Measurements from ENCODE around the gene FUT1.
"Not testable (repeated sequence)": the region's sequence is repeated elsewhere in the genome, so short reads cannot be mapped to it uniquely, and the experiment has no call there.

The FUT1 gene

DNA sequence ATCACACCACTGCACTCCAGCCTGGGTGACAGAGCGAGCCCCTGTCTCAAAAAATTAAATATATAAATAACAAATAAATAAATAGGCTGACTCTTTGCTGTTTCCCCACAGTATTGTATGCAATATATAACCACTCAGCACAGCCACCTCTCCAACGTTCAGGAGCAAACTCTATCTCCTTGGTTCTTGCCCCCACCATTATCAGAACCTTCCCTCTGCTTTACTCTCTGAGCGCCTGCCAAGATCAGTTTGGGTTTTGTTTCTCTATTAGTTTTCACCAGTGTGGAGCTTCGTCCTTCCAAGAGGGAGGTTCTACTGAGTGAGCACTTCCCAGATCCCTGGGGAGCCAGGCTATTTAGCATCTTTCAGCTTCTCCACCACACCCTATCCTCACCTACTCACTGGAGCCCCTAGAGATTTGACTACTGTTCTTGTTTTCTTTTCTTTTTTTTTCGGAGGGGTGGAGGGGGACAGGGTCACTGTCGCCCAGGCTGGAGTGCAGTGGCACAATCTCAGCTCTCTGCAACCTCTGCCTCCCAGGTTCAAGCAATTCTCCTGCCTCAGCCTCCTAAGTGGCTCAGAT, 15.8 kb upstream of the FUT1 start:
- not testable (repeated sequence) for DNase-seq

DNA sequence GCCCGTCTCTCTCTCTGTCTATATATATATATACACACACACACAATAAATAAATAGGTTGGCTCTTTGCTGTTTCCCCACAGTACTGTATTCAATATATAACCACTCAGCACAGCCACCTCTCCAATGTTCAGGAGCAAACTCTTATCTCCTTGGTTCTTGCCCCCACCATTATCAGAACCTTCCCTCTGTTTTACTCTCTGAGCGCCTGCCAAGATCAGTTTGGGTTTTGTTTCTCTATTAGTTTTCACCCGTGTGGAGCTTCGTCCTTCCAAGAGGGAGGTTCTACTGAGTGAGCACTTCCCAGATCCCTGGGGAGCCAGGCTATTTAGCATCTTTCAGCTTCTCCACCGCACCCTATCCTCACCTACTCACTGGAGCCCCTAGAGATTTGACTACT, 13.4 kb upstream of the FUT1 start:
- DNase-seq, result not testable (repeated sequence)

GRCh38 chr19:48760504-48761205, 8.2 kb upstream of the FUT1 start:
- no peak for DNase-seq

DNA sequence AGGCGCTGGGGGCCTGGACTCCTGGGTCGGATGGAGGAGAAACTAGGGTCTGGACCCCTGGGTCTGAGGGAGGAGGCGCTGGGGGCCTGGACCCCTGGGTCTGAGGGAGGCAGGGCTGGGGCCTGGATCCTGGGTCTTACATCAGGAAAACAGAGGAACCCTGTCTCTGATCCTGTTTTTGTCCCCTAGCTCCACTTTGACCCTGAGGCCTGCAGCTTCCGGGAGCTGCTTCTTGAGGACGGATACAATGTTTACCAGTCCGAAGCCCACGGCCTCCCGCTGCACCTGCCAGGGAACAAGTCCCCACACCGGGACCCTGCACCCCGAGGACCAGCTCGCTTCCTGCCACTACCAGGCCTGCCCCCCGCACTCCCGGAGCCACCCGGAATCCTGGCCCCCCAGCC, 5.3 kb upstream of the FUT1 start:
- DNase-seq, result no peak

DNA sequence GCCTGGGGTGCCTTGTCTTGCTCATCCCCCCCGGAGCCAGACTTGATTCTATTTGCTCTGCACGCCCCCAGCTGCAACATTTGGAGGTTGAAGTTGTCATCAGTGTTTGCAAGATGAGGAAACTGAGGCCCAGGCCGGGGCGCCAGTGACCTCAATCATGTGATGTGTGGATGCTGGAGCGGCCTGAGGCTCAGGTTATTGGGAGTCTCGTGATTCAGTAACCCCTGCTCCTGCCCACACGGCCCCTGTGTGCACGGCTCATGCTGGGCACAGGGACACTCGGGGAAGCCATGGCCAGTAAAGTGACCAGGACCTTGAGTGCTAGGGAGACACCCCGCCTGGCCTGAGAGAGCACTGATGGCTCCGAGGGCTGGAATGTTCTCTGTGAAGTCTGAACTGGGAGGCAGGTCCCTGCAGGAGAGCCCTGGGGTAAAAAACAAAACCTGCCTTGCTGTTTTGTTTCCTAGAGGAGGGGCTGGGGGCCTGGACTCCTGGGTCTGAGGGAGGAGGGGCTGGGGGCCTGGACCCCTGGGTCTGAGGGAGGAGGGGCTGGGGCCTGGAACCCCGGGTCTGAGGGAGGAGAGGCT, 4.7 kb upstream of the FUT1 start:
- no peak for DNase-seq

DNA sequence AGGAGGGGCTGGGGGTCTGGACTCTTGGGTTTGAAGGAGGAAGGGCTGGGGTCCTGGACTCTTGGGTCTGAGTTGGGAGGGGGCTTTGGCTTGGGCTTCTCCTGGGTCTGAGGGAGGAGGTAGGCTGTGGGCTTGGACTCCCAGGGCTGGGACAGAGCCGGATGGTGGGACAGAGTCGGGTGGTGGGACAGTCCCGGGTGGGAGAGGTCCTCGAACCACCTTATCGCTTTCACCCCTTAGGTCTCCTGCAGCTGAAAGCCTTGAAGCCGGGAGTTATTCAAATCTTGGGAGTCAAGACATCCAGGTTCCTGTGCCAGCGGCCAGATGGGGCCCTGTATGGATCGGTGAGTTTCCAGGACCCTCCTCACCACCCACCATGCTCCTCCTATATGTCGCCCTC, 4.2 kb upstream of the FUT1 start:
- DNase-seq, result no peak

DNA sequence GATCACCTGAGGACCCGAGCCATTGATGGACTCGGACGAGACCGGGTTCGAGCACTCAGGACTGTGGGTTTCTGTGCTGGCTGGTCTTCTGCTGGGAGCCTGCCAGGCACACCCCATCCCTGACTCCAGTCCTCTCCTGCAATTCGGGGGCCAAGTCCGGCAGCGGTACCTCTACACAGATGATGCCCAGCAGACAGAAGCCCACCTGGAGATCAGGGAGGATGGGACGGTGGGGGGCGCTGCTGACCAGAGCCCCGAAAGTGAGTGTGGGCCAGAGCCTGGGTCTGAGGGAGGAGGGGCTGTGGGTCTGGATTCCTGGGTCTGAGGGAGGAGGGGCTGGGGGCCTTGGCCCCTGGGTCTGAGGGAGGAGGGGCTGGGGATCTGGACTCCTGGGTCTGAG, 3.8 kb upstream of the FUT1 start:
- no peak for DNase-seq

DNA sequence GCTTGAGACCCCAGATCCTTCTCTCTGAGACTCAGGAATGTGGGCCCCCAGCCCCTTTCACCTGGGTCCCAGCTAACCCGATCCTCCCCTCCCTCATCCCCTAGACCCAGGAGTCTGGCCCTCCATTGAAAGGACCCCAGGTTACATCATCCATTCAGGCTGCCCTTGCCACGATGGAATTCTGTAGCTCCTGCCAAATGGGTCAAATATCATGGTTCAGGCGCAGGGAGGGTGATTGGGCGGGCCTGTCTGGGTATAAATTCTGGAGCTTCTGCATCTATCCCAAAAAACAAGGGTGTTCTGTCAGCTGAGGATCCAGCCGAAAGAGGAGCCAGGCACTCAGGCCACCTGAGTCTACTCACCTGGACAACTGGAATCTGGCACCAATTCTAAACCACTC, 3.3 kb upstream of the FUT1 start:
- DNase-seq, result no peak

- DNase-seq, result peak; percentile 41
Measured at GRCh38 chr19:48755084-48755641, 2.7 kb upstream of the FUT1 start, which contains the start of gene FGF21. Gene FGF21 (plus strand): TSS chr19:48755524. CDS start chr19:48756237, 713 bp downstream.

- no peak for DNase-seq
Measured at GRCh38 chr19:48751845-48752495, 471 bp downstream of the FUT1 start.

- DNase-seq, result no peak
Measured at GRCh38 chr19:48750771-48751504, 1.5 kb downstream of the FUT1 start.

- DNase-seq, result no peak
Measured at GRCh38 chr19:48750351-48750750, 2.1 kb downstream of the FUT1 start.

DNA sequence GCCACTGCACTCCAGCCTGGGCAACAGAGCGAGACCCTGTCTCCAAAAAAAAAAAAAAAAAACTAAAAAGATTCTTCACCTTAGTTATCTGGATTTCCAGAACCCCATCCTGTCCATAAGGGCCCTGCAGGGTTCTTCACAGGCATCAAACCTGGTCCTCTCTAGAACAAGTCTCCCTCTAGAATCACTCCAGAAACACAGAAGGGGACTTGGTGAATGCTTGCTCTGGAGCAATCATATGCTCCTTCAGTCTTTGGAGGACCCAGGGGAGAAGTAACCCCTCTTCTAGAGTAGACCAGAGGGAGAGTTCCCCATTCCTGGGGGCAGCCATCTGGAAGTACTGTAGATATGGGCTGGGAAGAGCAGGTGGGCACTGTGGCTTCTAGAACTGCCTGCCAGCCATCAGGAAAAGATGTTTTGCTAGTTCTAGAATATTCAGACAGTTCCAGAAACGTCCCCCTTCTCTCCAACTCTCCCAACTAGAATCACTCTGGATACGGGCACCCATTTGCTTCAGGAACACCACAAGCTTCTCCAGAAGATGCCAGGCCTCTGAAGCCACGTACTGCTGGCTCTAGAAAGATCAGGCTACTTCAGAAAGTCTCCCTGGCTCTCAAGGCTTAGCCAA, 2.8 kb downstream of the FUT1 start:
- DNase-seq, result no peak

GRCh38 chr19:48746738-48747575, 5.5 kb downstream of the FUT1 start, which contains the start of gene IZUMO1:
Gene IZUMO1 (minus strand): TSS chr19:48746909. CDS start chr19:48745859, 1,050 bp downstream.
- DNase-seq, result no peak

DNA sequence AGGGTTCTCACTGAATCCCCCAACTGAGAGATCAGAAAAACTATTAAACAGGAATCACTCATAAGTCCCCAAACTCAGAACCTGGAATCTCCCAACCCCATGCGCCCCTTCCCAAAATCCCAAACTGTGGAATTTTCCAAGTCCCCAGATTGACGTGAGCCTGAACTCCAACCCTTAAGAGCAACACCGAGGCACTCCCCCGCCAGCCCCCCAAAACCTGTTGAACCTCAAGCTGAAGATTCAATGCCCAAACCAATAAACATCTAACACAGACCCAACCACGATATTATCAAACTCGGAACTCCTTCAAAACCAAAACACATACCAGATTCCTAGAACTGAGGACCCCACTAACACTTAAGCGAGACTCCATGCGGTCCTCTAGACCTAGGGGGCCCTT, 6.3 kb downstream of the FUT1 start:
- DNase-seq, result no peak

GRCh38 chr19:48745208-48745995, 7.0 kb downstream of the FUT1 start:
- peak; percentile 46 for DNase-seq

DNA sequence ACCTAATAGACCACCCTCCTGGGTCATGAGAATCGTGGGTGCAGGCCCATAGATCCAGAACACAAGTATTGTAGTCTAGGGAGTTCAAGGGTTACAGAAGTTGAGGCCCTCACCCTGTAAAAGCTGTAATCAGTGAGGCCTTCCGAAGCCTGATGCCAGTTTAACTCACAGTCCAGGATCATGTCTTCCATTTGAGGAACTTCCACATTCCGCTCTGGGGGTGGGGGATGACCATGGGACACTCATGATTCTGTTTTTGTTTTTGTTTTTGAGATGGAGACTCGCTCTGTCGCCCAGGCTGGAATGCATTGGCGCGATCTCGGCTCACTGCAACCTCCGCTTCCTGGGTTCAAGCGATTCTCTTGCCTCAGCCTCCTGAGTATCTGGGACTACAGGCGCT, 10.3 kb downstream of the FUT1 start:
- DNase-seq, result no peak

GRCh38 chr19:48741129-48741999, 11.1 kb downstream of the FUT1 start:
- no peak for DNase-seq
